Kidney glomerular epithelial cell (primary cell): ENCODE data around the gene GNB1.

Source experiments
- DNase-seq: peaks from one replicate; lab custom pipeline; 2025; lab: John Stamatoyannopoulos, UW

The GNB1 gene

DNA sequence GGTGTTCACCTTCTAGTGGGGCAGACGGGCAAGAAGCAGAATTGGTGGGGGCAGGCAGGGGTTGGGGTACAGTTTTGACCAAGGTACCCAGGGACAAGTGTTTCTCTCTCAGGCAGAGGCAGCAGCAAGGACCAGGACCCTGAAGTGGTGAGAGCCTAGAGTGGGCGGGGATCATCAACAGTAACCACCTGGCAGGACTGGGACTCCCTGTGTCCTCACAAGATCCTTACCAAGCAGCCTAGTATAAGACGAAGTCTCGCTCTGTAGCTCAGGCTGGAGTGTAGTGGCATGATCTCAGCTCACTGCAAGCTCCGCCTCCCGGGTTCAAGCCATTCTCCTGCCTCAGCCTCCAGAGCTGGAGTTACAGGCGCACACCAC, 109.4 kb downstream of the GNB1 start:
- no peak for DNase-seq

GRCh38 chr1:1780598-1781525, 110.0 kb downstream of the GNB1 start:
- DNase-seq = no peak

- no peak for DNase-seq
These were observed 110.9 kb downstream of the GNB1 start for GRCh38 chr1:1779691-1780597.

DNA sequence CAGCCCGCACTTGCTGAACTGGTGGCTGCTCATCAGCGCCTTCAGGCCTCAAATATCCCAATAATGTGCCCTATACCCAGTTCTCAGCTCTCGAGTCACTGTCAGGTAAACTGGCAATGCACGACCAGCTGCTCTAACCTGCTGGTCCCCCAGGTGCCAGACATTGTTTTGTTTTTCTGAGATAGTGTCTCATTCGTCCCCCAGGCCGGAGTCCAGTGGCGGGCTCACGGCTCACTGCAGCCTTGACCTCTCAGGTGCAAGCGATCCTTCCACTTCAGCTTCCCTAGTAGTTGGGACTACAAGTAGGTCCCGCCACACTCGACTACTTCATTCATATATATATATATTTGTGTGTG, 111.6 kb downstream of the GNB1 start:
- DNase-seq = no peak

DNA sequence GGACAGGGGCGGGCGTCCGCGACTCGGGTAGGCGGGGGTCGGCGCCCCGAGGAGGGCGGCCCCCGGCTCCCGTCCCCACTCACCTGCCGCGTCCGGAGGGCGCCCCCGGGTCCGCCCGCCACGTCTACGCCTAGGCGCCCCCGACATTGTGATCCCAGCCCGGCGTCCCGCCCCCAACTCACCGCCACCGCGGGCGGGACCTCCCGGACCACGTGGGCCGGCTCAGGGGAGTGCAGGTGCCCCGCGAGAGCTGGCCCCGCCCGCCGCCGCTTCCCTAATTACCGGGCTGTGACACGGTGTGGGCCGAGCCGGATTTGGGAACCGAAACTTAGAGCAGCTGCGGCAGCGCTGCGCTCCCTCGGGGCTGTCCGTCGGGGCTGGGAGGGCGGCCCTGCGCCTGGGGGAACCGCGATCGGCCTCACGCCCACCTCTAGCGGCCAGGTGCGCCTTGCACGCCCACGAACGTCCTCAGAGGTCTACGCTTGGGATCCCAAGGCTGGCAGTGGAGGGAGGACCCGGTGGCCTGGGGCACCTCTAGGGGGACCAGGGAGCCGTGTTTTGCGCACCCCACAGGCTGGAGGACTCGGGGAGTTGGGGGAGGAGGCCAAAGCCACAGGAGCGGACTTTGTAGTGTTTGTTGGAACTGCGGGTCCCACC, 112.1 kb downstream of the GNB1 start:
- no peak for DNase-seq

DNA sequence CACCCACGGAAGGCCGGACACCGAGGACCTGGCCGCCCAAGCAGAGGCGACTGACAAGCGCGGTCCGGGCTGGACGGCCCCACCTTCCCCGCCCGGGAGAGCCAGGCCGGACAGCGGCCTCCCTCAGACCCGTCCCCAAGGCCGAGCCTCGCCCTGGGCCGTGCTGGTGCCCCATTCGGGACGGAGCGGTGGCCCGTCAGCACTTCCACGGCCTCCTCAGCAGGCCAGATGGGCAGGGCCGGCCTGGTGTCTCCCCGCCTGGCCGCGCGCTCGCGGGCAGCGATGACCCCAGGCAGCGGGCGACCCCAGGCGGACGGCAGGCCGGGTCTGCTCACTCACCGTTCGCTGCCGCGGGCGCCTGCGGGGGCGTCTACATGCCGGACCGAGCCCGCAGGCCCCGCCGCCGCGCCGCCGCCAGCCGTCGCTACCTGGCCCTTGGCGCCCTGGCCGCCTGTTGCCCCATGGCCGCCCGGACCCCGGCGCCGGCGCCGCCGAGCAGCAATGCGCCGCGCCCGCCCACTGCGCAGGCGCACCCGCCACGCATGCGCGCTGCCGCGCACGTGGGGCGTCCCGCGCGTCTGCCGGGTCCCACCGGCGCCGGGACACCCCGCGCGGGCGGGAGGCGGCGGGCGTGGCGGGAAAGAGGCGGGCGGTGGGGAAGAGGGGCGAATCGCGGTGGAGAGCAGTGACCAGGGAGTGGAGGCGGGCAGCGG, 112.8 kb downstream of the GNB1 start, which contains the start of gene NADK:
Gene NADK (minus strand): TSS at position 521 of the 713 bp plus-strand sequence. CDS start 13,064 bp downstream, outside the sequence.
- DNase-seq = peak; percentile 45

DNA sequence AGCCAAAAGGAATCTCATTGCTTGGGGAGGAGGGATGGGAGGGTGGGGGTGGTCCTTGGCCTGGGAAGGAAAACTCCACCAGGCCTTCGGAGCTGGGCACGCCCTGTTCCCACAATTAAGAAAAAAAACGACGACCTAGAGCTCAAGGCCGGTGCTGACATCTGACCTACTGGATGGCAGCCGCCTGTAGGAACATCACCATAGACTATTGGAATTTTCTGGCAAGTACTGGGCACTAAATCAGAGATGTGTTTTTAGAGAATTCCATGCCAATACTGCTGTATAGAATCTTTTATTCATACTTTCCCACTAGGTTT, 113.3 kb downstream of the GNB1 start:
- DNase-seq = no peak

DNA sequence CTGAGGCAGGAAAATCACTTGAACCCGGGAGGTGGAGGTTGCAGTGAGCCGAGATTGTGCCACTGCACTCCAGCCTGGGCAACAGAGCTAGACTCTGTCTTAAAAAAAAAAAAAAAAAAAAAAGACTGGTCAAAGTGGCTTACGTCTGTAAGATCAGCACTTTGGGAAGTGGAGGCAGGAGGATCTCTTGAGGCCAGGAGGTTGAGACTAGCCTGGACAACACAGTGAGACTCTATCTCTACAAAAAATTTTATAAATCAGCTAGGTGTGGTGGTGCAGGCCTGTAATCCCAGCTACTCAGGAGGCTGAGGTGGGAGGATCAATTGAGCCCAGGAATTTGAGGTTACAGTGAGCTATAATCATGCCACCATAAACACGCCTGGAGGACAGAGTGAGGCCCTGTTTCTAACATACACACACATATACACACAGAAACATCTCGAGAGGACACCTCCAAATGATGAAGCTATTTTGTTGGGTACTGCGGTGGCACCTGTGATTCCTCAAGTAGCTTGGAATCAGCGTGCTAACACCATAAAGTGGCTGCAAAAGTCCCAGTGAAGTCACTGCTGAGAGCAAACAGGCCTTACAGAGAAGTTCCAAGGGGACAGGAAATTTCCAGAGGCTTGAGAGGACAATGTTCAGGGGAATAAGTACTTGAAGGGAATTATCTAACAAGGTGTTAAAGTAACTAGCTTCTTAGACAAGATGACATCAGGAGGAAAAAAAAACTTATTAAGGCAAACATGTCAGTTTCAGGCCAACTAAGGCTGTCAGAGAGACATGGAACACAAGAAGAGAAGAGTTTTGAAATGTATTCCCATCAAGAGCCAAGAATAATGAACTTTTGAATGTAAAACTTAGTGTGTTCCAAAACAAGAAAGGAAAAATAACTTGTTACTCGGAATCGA, 114.0 kb downstream of the GNB1 start:
- DNase-seq = no peak

DNA sequence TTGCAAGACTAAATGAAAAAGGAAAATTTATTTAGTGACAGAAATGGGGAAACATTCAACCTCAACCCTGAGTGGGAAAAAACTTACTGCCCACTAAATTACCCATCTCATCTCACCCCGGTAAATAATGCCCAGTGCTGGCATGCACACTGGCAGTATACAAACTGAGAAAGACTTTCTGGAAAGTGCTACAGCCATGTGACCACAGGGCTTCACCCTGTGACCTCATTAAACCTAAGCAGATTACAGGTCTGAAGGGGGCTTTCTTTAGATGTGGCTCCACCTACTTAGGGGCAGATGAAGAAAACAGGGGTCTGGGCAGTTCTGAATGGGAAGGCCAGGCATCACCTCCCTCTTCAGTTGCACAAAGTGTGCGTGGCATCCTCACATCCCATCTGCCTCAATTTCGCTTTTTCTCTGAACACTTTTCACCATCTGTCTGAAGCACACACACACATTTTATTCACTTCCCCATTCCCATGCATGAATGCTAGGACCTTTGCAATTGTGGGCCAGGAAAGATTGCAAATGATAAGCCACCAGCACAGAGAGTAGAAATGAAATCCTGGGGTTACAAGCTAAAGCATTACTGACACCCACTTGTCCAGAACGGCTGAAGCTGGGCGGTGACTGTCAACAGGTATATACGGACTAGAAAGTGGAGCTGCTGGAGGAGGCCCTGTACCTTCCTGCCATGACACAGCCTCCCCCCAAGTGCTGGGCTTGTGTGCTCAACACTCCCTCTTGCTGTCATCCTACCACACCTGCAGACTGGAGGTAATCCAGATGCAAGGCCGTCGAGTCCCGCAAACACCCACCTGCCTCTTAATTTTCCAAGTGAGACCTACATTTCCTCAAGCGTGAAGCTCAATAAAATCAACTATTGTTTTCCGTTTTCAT, 115.3 kb downstream of the GNB1 start:
- no peak for DNase-seq

DNA sequence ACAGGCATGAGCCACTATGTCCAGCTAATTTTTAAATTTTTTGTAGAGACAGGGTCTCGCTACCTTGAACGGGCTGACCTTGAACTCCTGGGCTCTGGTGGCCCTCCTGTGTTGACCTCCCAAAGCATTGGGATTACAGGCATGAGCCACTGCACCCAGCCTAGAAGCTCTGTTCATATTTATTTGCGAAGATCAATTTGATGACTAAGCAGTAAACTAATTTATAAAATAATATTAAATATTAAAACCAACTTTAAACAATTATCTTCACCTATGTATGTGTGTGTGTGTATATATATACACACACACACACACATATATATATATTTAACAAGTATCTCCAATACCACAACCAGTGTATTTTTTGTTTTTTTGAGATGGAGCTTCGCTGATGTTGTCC, 117.0 kb downstream of the GNB1 start:
- no peak for DNase-seq

DNA sequence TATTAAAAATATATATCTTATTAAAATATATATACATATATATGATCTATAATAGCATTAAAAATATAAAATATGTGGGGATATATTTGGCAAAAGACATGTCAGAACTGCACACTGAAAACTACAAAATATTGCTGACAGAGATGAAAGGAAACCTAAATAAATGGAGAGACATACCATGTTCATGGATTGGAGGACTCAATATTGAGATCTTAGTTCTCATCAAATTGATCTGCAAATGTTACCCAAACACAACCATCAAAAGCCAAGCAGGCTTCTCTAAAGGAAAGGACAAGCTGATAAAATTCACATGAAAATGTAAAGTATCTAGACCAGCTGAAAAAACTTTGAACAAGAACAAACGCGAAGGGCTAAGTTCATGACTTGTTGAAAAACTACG, 119.8 kb downstream of the GNB1 start:
- no peak for DNase-seq

DNA sequence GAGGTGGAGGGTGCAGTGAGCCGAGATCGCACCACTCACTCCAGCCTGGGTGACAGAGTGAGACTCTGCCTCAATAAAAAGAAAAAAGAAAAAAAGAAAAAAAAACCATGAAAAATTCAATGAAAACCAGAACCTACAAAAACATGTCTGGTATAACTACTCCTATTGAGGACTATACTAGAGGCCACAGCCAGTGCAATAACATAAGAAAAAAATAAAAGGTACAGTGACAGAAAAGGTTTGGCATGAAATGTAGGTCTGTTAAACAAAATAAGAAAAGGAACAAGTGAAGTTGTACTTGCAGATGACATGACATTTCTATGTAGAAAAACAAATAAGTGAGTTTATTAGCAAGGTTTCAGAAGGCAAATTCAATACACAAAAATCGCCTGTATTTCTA, 120.8 kb downstream of the GNB1 start:
- no peak for DNase-seq

- DNase-seq = no peak
These were observed 122.5 kb downstream of the GNB1 start for GRCh38 chr1:1768249-1768992.

- no peak for DNase-seq
These were observed 125.9 kb downstream of the GNB1 start for GRCh38 chr1:1764876-1765470.

DNA sequence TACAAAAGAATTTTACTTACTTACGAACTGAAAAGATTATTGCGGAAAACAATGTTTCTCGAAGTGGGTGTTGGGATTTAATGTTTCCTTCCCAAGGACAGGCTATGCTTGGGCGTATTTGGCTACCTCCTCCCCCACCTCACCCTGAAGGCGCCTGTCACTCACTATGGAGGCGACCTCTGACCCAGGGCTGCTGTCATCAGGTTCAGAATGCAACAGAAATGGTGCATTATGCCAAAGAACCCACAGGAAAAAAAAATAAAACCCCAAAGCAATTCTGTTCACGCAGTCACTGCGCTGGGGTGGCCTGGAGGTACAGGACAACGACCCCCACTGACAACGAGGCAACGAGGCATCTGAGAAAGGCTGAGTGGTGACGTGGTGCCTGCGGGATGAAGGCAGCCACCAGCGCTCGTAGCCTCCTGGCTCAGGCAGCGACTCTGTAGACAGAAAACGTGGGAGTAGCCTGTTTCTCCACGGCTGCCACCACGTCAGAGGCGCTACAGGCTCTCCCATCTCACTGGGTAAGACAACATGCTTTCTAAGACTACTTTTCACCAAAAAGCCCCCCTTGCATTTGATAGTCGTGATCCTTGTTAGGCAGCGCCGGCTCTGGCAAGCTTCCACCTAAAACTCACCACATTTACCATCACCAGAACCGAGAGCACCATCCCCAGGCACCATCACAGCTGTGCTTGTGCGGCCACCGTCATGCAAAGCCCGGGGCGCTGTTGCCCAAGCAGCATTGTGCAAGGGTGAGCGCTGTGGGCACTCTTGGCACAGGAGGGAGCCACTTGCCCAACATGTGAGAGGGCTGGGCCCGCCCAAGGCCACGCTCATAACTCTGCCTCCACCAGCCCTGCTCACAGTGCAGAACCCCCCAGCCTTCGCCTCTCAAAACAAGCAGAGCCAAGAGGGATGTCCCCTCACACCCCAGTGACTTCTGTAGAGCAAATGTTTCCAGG, 126.9 kb downstream of the GNB1 start:
- DNase-seq = no peak

- no peak for DNase-seq
These were observed 129.1 kb downstream of the GNB1 start for GRCh38 chr1:1761504-1762376.
